ENCODE measurements around the gene FHIT. TPM values are rescaled to one million over a fixed set of nuclear protein-coding genes. Genes with fewer than 3 reads are reported as not detected.

Gene FHIT
- total RNA-seq, 1 donor from 2014 or later = 20.2 TPM

- no peaks in the 10 kb centered on the region for H3K9me3 Mint-ChIP-seq (ENCODE audit: unreplicated experiment)
- no peak for TF ChIP-seq CTCF (IDR thresholded peaks at IDR 0.05; ENCODE audit: unreplicated experiment)
- no peak for DNase-seq (ENCODE audit: low spot score)
- no peak overlapping the region for H3K27ac Mint-ChIP-seq (ENCODE audit: unreplicated experiment)
- H3K36me3 Mint-ChIP-seq (ENCODE audit: low read depth, unreplicated experiment) = no peaks in the 10 kb centered on the region
- H3K4me1 Mint-ChIP-seq (ENCODE audit: unreplicated experiment) = no peaks in the 10 kb centered on the region
- H3K27me3 Mint-ChIP-seq (ENCODE audit: unreplicated experiment) = no peaks in the 10 kb centered on the region
- no peak overlapping the region for H3K4me3 Mint-ChIP-seq (ENCODE audit: unreplicated experiment)
Observed at GRCh38 chr3:59728587-59728908, 1522.7 kb downstream of the FHIT start.

GRCh38 chr3:59727902-59728586 is 1523.2 kb downstream of the FHIT start:
- Mint-ChIP-seq H3K36me3 (ENCODE audit: low read depth, unreplicated experiment) (no peaks in the 10 kb centered on the region), H3K4me1 (ENCODE audit: unreplicated experiment) (no peaks in the 10 kb centered on the region), H3K9me3 (ENCODE audit: unreplicated experiment) (no peaks in the 10 kb centered on the region), H3K27me3 (ENCODE audit: unreplicated experiment) (no peaks in the 10 kb centered on the region), H3K27ac (ENCODE audit: unreplicated experiment) (no peak overlapping the region), H3K4me3 (ENCODE audit: unreplicated experiment) (no peak overlapping the region)
- DNase-seq (ENCODE audit: low spot score) = no peak
- no peak for TF ChIP-seq CTCF (IDR thresholded peaks at IDR 0.05; ENCODE audit: unreplicated experiment)

GRCh38 chr3:59726279-59726678 is 1525.0 kb downstream of the FHIT start:
- DNase-seq (ENCODE audit: low spot score) = no peak
- H3K36me3 Mint-ChIP-seq (ENCODE audit: low read depth, unreplicated experiment) = no peaks in the 10 kb centered on the region
- H3K27me3 Mint-ChIP-seq (ENCODE audit: unreplicated experiment) = no peaks in the 10 kb centered on the region
- H3K4me3 Mint-ChIP-seq (ENCODE audit: unreplicated experiment) = no peak overlapping the region
- no peaks in the 10 kb centered on the region for H3K4me1 Mint-ChIP-seq (ENCODE audit: unreplicated experiment)
- no peaks in the 10 kb centered on the region for H3K9me3 Mint-ChIP-seq (ENCODE audit: unreplicated experiment)
- H3K27ac Mint-ChIP-seq (ENCODE audit: unreplicated experiment) = no peak overlapping the region
- TF ChIP-seq CTCF (IDR thresholded peaks at IDR 0.05; ENCODE audit: unreplicated experiment) = no peak

- Mint-ChIP-seq H3K27me3 (ENCODE audit: unreplicated experiment) (no peaks in the 10 kb centered on the region), H3K9me3 (ENCODE audit: unreplicated experiment) (peaks cover 4% of the 10 kb centered on the region), H3K4me3 (ENCODE audit: unreplicated experiment) (no peak overlapping the region), H3K4me1 (ENCODE audit: unreplicated experiment) (peaks cover 3% of the 10 kb centered on the region), H3K27ac (ENCODE audit: unreplicated experiment) (no peak overlapping the region), H3K36me3 (ENCODE audit: low read depth, unreplicated experiment) (no peaks in the 10 kb centered on the region)
- no peak for TF ChIP-seq CTCF (IDR thresholded peaks at IDR 0.05; ENCODE audit: unreplicated experiment)
- DNase-seq (ENCODE audit: low spot score) = no peak
Observed at GRCh38 chr3:59717679-59718205, 1533.5 kb downstream of the FHIT start.

- TF ChIP-seq CTCF (IDR thresholded peaks at IDR 0.05; ENCODE audit: unreplicated experiment) = no peak
- peaks cover 8% of the 10 kb centered on the region for H3K4me1 Mint-ChIP-seq (ENCODE audit: unreplicated experiment)
- H3K27ac Mint-ChIP-seq (ENCODE audit: unreplicated experiment) = no peak overlapping the region
- no peak for DNase-seq (ENCODE audit: low spot score)
- peaks cover 4% of the 10 kb centered on the region for H3K9me3 Mint-ChIP-seq (ENCODE audit: unreplicated experiment)
- no peak overlapping the region for H3K4me3 Mint-ChIP-seq (ENCODE audit: unreplicated experiment)
- no peaks in the 10 kb centered on the region for H3K36me3 Mint-ChIP-seq (ENCODE audit: low read depth, unreplicated experiment)
- H3K27me3 Mint-ChIP-seq (ENCODE audit: unreplicated experiment) = no peaks in the 10 kb centered on the region
Observed at GRCh38 chr3:59714066-59714465, 1537.2 kb downstream of the FHIT start.
